Adrenal gland (tissue), 5 donors: ENCODE results near the gene COPG2.

Source experiments
- POLR2A ChIP-seq, 2 donors: fragments of 450-650 bp; IDR thresholded peaks; one replicate each; pipeline ENCODE4 v1.6.1; 2017; ENCODE audit warnings: antibody characterized with exemption in 2 of 2, mild to moderate bottlenecking in 2 of 2, moderate library complexity in 1 of 2
- TF ChIP-seq, protein P1 (sequence below), 6 experiments: fragments of 450-650 bp in 4 of 6; fragments of 200-600 bp in 2 of 6; sonication (generic) in 1 of 6; IDR thresholded peaks; 1 replicate in 5 of 6; 2 replicates in 1 of 6; pipeline versions ENCODE4 v1.5.1 to v1.8.0; 2016 to 2021; ENCODE audit warnings: antibody characterized with exemption in 6 of 6, mild to moderate bottlenecking in 2 of 6, moderate library complexity in 1 of 6
- donor health status: DM: no; HTN: no; CAD: no.

DNA sequence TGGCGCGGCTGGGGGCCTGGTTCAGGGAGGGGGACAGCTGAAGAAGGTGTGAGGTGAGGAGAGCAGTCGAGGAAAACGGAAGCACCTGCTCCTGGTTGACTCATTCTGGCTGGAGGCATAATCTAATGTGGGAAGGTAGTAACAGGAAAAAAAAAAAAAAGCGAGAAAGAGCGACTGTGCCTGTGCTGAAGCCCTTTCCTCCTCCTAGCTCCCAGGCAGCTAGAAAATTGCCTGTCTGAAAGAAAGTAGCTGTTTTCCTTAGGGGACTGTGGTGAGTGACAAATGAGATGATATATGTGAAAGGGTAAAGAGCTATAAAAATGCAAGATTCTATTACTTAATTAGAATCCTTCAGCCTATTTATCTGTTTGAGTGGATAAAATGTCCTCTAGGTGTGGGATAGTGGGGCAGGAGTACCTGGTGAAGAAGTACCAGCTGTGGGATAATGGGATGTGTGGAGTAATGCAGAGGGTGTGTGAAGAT is 181.6 kb downstream of the COPG2 start:
- TF ChIP-seq, protein P1, sequence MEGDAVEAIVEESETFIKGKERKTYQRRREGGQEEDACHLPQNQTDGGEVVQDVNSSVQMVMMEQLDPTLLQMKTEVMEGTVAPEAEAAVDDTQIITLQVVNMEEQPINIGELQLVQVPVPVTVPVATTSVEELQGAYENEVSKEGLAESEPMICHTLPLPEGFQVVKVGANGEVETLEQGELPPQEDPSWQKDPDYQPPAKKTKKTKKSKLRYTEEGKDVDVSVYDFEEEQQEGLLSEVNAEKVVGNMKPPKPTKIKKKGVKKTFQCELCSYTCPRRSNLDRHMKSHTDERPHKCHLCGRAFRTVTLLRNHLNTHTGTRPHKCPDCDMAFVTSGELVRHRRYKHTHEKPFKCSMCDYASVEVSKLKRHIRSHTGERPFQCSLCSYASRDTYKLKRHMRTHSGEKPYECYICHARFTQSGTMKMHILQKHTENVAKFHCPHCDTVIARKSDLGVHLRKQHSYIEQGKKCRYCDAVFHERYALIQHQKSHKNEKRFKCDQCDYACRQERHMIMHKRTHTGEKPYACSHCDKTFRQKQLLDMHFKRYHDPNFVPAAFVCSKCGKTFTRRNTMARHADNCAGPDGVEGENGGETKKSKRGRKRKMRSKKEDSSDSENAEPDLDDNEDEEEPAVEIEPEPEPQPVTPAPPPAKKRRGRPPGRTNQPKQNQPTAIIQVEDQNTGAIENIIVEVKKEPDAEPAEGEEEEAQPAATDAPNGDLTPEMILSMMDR (IDR thresholded peaks at IDR 0.05), result no peak
- TF ChIP-seq POLR2A (IDR thresholded peaks at IDR 0.05), result no peak
